GM23248 (cell line): ENCODE data around the gene PRAMEF14. TPM values are rescaled to one million over a fixed set of nuclear protein-coding genes. Genes with fewer than 3 reads are reported as not detected.
"Not testable (repeated sequence)": the region's sequence is repeated elsewhere in the genome, so short reads cannot be mapped to it uniquely, and the experiment has no call there.

Experiments used
- DNase-seq: peaks from one replicate; pipeline ENCODE4 v3.0.0-alpha.2; 2015
- H2AFZ ChIP-seq: fragments of 200-600 bp; sonication (generic); 2 replicates; pipeline ENCODE4 v1.6.1; 2016; ENCODE audit warnings: antibody characterized with exemption
- H3F3A ChIP-seq: fragments of 200-600 bp; sonication (generic); 2 replicates; pipeline ENCODE4 v1.6.1; 2016; ENCODE audit warnings: mild to moderate bottlenecking, antibody characterized with exemption, mixed run types; ENCODE audit not compliant: insufficient read depth
- H3K27ac ChIP-seq: fragments of 200-600 bp; sonication (generic); 2 replicates; pipeline ENCODE4 v1.5.1; 2016; ENCODE audit warnings: mild to moderate bottlenecking
- H3K27me3 ChIP-seq: fragments of 200-600 bp; sonication (generic); replicated peaks from 2 replicates; pipeline ENCODE4 v1.6.1; 2016; ENCODE audit warnings: mild to moderate bottlenecking; ENCODE audit not compliant: insufficient read depth
- H3K36me3 ChIP-seq: fragments of 200-600 bp; sonication (generic); 2 replicates; pipeline ENCODE4 v1.6.1; 2016; ENCODE audit warnings: low read depth, mild to moderate bottlenecking
- H3K4me1 ChIP-seq: fragments of 200-600 bp; sonication (generic); 2 replicates; pipeline ENCODE4 v1.6.1; 2016; ENCODE audit warnings: mild to moderate bottlenecking; ENCODE audit not compliant: insufficient read depth
- H3K4me2 ChIP-seq: fragments of 200-600 bp; sonication (generic); one replicate; pipeline ENCODE4 v1.6.1; 2016; ENCODE audit warnings: mild to moderate bottlenecking; ENCODE audit not compliant: unreplicated experiment
- H3K4me3 ChIP-seq: fragments of 200-600 bp; sonication (generic); 2 replicates; pipeline ENCODE4 v1.5.1; 2016; ENCODE audit warnings: mild to moderate bottlenecking
- H3K79me2 ChIP-seq: fragments of 200-600 bp; sonication (generic); 2 replicates; pipeline ENCODE4 v1.6.1; 2016; ENCODE audit warnings: mild to moderate bottlenecking; ENCODE audit not compliant: insufficient read depth
- H3K9ac ChIP-seq: fragments of 200-600 bp; sonication (generic); 2 replicates; pipeline ENCODE4 v1.6.1; 2016; ENCODE audit warnings: mild to moderate bottlenecking
- H3K9me2 ChIP-seq: fragments of 200-600 bp; sonication (generic); 2 replicates; pipeline ENCODE4 v1.6.1; 2016; ENCODE audit warnings: mixed run types, mild to moderate bottlenecking, moderate library complexity; ENCODE audit not compliant: insufficient read depth
- H3K9me3 ChIP-seq: fragments of 200-600 bp; sonication (generic); one replicate; pipeline ENCODE4 v1.6.1; 2017; ENCODE audit warnings: low read depth
- H4K20me1 ChIP-seq: fragments of 200-600 bp; sonication (generic); 2 replicates; pipeline ENCODE4 v1.6.0; 2016; ENCODE audit not compliant: insufficient read depth
- WGBS, 2 experiments: methylation state at CpG; one replicate each; pipeline ENCODE4 v1.1.6; 2015 to 2017; ENCODE audit warnings: low lambda C conversion rate in 2 of 2, low coverage in 1 of 2; ENCODE audit errors: missing lambda C conversion rate in 2 of 2; 5-methylcytosine and 5-hydroxymethylcytosine counted together
- in situ Hi-C: fragments of 300-500 bp; cut with MboI; formaldehyde crosslinking; loops from 2 replicates; pipeline ENCODE4 v1.15.0; 2020
- polyA plus RNA-seq: library from polyadenylated mRNA; unstranded; fragments of >200 nt; fragmentation: Nextera tagmentation; extraction: Ambion mirVana; gene quantifications from 2 replicates; pipeline ENCODE4 v1.2.1, GENCODE V29; 2016
- total RNA-seq: library from RNA; depleted of rRNA; stranded (reverse); fragments of >200 nt; shearing (Covaris generic); gene quantifications from 2 replicates; pipeline ENCODE4 v1.2.3, GENCODE V29; 2014; rRNA removed

Gene PRAMEF14
- not detected in 2 replicates for total RNA-seq
- polyA plus RNA-seq, result not detected in 2 replicates

GRCh38 chr1:13347034-13347433, at the start of gene PRAMEF14:
PRAMEF14 (minus strand) TSS chr1:13347134; CDS start chr1:13345314, 1,820 bp downstream.
- H3K4me3 ChIP-seq, H3K9ac ChIP-seq, H3K27ac ChIP-seq, H3K4me2 ChIP-seq, H3K4me1 ChIP-seq, H3K9me2 ChIP-seq, H3K36me3 ChIP-seq, H2AFZ ChIP-seq, H3K79me2 ChIP-seq, H3F3A ChIP-seq, H4K20me1 ChIP-seq, H3K27me3 ChIP-seq, H3K9me3 ChIP-seq, DNase-seq, in situ Hi-C loops: not testable (repeated sequence)
- WGBS, 2 experiments, result 26 to 30% methylated on average over 7 of the region's 7 CpGs

- H3K9ac ChIP-seq, DNase-seq, H3K4me2 ChIP-seq, H3K79me2 ChIP-seq, H4K20me1 ChIP-seq, H3K4me3 ChIP-seq, H3F3A ChIP-seq, H3K9me3 ChIP-seq, in situ Hi-C loops, H3K27me3 ChIP-seq, H3K27ac ChIP-seq, H3K9me2 ChIP-seq, H3K4me1 ChIP-seq, H2AFZ ChIP-seq, H3K36me3 ChIP-seq: not testable (repeated sequence)
- 70% methylated on average over 15 to 22 of the region's 22 CpGs for WGBS, 2 experiments
These were observed 48.4 kb upstream of the PRAMEF14 start for GRCh38 chr1:13395311-13395710.

- H3K9me2 ChIP-seq, H3K79me2 ChIP-seq, H3K27me3 ChIP-seq, H3K4me1 ChIP-seq, H3K9me3 ChIP-seq, DNase-seq, H4K20me1 ChIP-seq, H3F3A ChIP-seq, H3K36me3 ChIP-seq, H3K27ac ChIP-seq, H3K4me2 ChIP-seq, in situ Hi-C loops, H3K9ac ChIP-seq, H2AFZ ChIP-seq, H3K4me3 ChIP-seq: not testable (repeated sequence)
- WGBS, 2 experiments, result 76 to 82% methylated on average over 15 to 18 of the region's 32 CpGs
These were observed 47.8 kb upstream of the PRAMEF14 start for GRCh38 chr1:13394761-13395160.

- H3K27ac ChIP-seq, H3K9me2 ChIP-seq, H3K4me1 ChIP-seq, H3K79me2 ChIP-seq, H3K4me3 ChIP-seq, H3F3A ChIP-seq, H3K27me3 ChIP-seq, H2AFZ ChIP-seq, H3K9ac ChIP-seq, H3K4me2 ChIP-seq, in situ Hi-C loops, DNase-seq, H4K20me1 ChIP-seq, H3K36me3 ChIP-seq, H3K9me3 ChIP-seq: not testable (repeated sequence)
- WGBS, 2 experiments, result 40 to 48% methylated on average over 7 of the region's 7 CpGs
These were observed 46.1 kb upstream of the PRAMEF14 start for GRCh38 chr1:13393004-13393403.

- H3K36me3 ChIP-seq, H3K4me2 ChIP-seq, H2AFZ ChIP-seq, in situ Hi-C loops, H3K4me1 ChIP-seq, H3K27ac ChIP-seq, H3K27me3 ChIP-seq, H3K9me3 ChIP-seq, H3K4me3 ChIP-seq, DNase-seq, H3F3A ChIP-seq, H3K9ac ChIP-seq, H3K9me2 ChIP-seq, H3K79me2 ChIP-seq, H4K20me1 ChIP-seq: not testable (repeated sequence)
These were observed 42.4 kb upstream of the PRAMEF14 start, which contains the start of gene PRAMEF17 for GRCh38 chr1:13389332-13389731. PRAMEF17 (plus strand) TSS chr1:13389632; CDS start chr1:13389658, 26 bp downstream.

- H4K20me1 ChIP-seq, H2AFZ ChIP-seq, H3K36me3 ChIP-seq, H3K4me1 ChIP-seq, H3K79me2 ChIP-seq, H3K27me3 ChIP-seq, H3K4me2 ChIP-seq, in situ Hi-C loops, H3K4me3 ChIP-seq, H3K9ac ChIP-seq, H3K9me2 ChIP-seq, H3F3A ChIP-seq, H3K27ac ChIP-seq, H3K9me3 ChIP-seq, DNase-seq: not testable (repeated sequence)
- WGBS, 2 experiments, result 46 to 48% methylated on average over 3 of the region's 3 CpGs
These were observed 33.4 kb upstream of the PRAMEF14 start for GRCh38 chr1:13380380-13380779.

- H3K4me2 ChIP-seq, H3K36me3 ChIP-seq, H3K9me2 ChIP-seq, H3K27ac ChIP-seq, H3K4me1 ChIP-seq, H4K20me1 ChIP-seq, H3K79me2 ChIP-seq, in situ Hi-C loops, H3K4me3 ChIP-seq, H3K9ac ChIP-seq, H3K9me3 ChIP-seq, H2AFZ ChIP-seq, H3K27me3 ChIP-seq, H3F3A ChIP-seq, DNase-seq: not testable (repeated sequence)
- WGBS, 2 experiments, result 51 to 54% methylated on average over 3 of the region's 3 CpGs
These were observed 32.0 kb upstream of the PRAMEF14 start for GRCh38 chr1:13378983-13379382.

- in situ Hi-C loops, result not testable (repeated sequence)
These were observed 21.6 kb upstream of the PRAMEF14 start for GRCh38 chr1:13368544-13368943.

More at GRCh38 chr1:13368544-13368943, 21.6 kb upstream of the PRAMEF14 start:
- H3K36me3 ChIP-seq, H4K20me1 ChIP-seq, H3F3A ChIP-seq, H3K9ac ChIP-seq, H3K4me1 ChIP-seq, H3K4me3 ChIP-seq, H2AFZ ChIP-seq, H3K79me2 ChIP-seq, H3K4me2 ChIP-seq, H3K27ac ChIP-seq, H3K9me2 ChIP-seq, H3K27me3 ChIP-seq, H3K9me3 ChIP-seq: not testable (repeated sequence)
- peak; percentile 1 for DNase-seq
- 47 to 62% methylated on average over 4 of the region's 4 CpGs for WGBS, 2 experiments
